NCI-H2196 treated with DMSO at 0.1 percent for 48 hours (cell line): ENCODE measurements around the gene PLD5.

ENCODE experiments used
- DNase-seq: peaks from one replicate; lab custom pipeline; 2025; ENCODE audit not compliant: unreplicated experiment; lab: John Stamatoyannopoulos, UW

PLD5 gene

DNA sequence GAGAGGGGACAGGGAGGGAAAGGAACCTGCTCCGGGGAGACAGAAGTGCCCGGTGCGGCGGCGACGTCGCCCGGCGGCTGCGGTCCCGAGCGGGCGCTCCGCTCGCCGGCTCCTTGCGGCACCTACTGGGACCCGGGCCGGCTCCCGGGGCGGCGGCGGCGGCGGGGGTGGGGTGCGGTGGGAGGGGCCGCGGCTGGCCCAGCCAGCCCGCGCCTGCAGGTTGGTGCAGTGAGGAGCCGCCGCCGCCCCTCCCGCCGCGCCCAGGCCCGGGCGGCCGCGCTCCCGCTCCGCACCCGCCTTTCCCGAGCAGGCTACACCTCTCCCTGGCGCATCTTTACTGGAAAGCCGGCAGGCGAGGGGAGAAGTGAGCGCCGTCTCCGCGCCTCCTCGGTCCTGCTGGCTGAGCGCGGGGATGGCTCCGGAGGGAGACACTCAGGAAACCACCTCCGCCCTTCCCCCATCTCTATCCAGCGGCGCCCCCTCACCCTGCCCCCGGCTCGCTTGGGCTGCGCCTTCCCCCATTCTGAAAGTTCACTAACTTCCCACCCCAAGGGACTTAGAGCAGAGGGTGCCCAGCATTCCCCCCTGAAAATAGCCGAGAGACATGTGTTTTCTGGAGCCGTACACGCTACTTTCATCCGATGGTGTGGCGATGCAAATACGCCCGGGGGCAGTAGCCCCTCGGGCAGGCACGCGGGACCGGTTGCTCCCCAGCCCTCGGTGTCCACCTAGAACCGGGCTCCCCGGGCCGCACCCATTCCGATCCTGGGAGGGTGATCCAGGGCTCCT lies at the start of gene PLD5:
TSS of gene PLD5 (minus strand) at position 127 of the 789 bp plus-strand sequence.
- DNase-seq = no peak

DNA sequence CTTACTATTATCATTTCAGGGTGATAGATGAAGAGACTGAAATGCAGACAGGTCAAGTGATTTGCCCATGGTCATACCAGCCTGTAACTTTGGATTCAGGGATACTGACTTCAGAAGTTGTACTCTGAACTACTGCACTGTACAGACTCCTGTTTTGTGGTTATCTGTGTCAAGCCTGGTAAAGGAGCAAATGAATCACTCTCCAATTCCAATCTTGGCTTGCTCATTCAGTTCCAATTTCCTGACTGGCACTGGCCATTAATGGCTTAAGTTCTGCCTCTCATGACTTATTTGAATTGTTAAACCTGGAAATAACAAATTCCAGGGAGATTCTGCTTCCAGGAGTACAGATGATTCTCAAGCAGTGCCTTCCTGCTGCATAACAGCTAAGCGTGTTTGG lies 45.4 kb upstream of the PLD5 start:
- DNase-seq = no peak

DNA sequence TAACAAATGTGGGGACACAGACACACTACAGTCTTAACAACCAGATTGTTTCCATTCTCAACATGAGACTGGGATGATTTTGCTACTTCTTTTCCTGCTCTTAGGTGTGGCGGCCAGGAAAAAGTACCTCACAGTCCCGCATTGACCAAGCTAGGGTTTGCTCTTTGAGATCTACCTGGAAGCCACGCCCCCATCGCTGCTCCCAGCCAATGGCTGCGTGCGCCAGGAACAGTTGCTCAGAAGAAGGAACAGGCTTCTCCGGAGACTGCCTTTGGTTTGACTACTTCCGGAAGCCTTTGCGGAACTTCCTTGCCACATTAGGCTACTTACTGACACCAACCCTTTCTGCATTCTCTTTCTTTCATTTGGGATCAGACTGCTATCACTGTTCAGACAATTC lies 44.2 kb upstream of the PLD5 start:
- DNase-seq = no peak

DNA sequence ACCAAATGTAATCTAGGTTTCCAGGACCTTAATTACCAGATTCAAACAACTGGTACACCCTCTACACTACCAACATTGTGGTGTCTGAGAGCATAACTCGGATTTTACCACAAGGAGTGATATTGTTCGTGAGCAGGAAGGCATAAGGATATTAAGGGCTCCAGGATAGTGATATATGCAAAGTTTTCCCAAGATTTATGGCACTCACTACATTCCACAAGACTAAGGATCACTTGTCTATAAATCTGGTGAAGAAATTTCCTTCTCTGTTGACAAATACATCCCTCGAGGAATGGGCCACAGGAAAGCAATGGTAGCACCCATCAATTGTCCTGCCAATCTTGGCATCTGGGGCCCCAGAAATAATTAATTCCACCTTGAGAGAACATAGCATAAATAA lies 43.1 kb upstream of the PLD5 start:
- no peak for DNase-seq

DNA sequence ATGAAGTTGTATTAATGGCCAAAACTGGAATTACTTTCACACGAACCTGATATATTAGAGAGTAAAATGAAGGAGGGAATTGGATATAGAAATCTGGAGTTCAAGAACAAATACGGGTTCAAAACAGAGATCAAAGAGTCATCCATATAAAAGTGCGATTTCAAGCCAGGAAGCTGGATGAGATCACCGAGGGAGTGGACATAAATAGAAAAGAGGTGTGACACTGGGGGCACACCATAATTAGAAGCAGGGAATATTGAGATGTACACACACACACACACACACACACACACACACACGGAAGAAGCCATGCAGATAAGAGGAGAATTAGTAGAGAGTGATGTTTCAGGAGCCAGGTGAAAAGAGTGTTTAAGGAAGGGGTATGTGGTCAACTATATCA lies 32.3 kb upstream of the PLD5 start:
- DNase-seq = no peak

DNA sequence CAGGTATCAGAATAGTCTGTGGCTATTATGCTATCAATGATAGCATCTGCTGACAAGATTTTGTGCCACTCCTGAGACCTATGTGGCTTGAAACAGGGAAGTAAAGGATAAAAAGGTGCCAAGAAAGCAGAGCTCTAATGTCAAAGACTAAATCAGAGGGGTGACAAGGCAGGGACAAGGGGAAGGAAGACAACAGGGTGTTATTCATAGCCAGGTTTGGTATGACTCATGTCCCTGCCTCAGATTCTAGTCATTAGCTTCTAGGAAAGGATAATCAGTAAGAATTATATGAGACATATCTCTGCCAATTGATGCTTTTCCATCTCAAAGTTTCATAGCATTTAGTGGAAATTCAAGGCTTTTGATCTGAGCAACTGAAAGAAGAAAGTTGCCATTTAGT lies 31.8 kb upstream of the PLD5 start:
- DNase-seq = no peak

DNA sequence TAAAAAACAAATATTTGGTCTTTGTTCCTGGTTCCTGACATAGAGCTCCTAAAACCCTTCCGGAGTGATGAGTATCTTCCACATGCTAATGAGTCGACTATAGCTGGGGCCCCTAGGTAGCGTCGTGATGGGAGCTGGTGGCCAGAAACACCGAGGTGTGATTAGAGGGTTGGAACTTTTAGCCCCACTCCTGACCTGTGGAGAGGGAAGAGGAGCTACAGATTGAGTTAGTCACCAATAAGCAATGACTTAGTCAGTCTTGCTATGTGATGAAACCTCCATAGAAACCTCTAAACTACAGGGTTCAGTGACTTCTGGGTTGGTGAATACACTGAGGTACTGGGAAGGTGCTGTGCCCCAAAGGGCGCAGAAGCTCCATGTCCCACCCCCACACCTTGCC lies 30.1 kb upstream of the PLD5 start:
- no peak for DNase-seq

DNA sequence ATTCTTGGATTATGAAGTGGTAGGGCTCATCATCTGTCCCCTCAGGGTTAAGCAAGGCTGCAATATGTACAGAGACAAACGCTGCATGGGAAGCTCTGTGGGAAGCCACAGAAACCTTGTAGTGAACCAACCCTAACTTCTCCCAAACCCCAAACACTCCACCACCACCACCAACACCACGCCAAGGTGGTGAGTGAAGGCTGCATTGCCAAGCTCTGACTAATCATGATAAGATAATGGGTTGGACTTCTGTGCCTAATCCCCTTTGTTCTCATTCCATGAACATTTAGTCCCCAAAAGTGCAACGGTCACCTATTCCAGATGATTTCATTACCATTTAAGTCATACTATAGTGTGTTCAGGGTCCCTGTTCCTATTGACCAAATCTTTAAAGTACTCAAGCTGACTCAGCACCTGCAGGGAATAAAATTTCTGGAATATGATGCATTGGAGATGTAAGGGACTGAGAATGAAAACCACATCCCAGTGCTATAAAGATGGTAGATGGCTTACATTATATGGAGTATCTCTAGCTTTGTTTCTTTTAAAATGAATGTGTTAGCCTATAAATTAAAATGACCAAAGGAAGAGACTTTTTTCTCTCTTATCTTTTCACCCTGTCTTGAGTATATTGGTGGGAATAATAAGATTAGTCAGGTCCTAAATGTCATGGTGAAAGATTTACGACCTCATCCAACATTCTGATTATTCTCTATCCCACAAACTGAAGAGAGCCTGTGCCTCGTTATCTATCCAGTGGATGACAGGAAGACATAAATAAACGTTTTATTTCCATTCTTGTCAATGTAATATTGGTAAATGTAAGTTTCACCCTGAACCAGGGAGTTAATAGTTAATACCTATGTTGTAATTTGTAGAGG lies 22.6 kb upstream of the PLD5 start:
- DNase-seq = no peak

DNA sequence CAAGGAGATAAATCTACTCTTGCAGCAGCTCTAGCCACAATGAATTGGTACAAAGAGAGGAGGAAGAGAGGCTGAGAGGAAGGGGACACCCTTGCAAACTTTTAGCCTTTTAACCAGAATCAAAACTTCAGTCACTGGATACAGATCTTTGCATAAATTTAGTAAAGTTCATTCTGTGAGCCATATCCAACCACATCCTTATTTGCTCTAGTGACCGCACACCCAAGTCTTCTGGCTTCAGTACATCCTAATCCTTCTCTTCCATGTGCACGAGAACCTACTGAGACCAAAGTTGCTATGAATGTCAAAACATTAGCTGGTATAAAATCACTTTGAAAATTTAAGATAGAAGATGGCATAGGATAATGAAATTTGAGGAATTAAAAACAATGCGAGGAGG lies 21.9 kb upstream of the PLD5 start:
- no peak for DNase-seq

DNA sequence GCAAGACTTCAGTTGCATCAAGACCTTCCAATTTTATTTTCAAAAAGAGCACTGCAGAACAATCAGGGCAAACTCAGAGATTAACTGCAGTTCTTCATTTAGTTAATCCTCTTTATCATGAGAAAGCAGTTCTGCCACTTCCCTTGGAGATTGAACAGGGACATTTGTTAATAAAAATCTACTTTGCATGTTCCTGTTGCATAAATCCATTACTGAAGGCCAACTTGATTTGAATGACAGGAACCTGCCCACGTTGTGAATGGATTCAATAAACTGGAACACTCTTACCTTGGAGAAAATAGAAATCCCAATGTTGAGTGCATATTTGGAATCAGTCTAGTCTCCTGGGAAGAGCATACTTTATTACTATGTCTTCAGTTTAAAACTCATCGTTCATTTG lies 19.6 kb upstream of the PLD5 start:
- DNase-seq = no peak

DNA sequence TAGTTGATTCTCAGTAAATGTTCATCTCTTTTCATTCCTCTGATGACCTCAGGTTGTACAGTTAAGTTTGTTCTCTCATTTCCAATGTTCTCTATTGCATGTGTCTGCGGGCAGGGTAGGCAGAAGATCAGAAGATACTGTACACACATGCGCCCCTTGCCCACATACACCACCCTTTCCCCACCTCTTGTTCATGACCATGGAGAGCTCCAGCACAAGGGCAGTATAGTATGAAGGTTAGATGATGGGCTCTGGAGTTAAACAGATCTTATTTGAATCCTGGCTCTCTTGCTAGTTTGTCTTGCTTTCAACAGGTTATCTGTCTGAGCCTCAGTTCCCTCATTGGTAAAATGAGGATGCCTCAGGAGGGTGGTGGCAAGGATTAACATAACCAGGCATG lies 17.8 kb upstream of the PLD5 start:
- no peak for DNase-seq

DNA sequence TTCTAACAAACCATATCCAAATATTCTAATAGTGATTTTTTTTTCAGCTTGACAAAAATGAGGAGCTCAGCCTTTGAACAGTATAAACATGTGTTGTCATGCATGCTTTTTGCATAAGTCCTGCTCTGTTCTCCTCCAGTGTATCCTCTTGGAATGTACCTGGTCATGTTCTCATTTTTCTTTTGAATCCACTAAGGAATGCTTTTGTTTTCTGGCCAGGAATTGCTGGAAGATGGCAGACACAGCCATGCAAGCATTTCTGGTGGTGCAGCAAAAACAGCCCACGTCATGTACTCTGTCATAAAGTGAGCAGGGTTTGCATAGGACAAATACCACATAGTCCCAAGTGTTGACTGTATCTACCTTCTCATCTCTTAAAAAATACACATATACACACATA lies 11.5 kb upstream of the PLD5 start:
- DNase-seq = no peak

DNA sequence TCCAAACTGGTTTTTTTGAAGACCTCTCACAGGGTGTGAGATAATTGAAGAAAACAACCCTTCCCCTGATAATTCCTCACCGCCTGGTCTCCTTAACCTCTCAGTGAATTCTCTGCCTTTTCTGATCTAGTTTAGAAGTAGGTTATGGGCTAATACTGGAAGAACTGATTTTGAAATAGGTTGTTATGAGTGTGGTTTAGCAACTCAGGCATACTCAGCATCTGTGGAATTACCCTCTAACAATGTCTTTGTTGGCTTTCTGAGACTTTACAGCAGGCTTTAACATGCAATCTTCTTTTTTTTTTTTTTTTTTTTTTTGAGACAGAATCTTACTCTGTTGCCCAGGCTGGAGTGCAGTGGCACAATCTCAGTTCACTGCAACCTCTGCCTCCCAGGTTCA lies 10.3 kb upstream of the PLD5 start:
- no peak for DNase-seq

DNA sequence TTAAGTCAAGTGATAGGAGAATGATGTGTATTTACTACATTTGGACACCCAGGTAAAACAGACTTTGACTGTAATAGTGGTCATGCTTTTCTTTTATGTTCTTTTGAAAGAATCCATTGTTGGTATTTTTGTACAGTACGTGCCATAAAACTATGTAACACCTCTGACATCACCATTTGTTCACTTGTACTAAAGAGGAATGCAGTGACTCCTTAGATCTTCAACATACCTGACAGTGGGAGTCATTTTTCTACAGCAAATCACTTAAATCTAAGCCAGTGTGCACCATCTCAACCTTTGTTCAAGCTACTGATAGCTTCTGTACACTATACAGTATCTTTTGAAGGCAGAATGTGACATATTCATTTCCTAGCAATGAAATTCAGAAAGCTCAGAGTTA lies 6.3 kb upstream of the PLD5 start:
- no peak for DNase-seq

DNA sequence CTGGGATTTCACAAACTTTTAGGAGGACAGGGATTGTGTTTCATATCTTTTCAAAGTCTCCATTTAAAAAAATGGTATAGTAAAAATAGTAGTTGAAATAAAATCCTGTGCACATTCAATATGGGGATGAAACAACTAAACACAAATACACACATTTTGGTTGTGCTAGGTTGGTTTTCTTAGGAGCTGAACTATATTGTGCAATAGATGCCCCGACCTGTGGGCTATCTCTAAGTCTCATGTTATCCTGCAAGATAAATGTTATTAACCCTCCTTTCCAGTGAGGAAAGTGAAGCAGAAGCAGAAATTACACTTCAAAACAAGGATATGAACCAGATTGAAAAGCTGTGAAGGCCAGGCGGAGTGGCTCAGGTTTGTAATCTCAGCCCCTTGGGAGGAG lies 1.3 kb upstream of the PLD5 start:
- DNase-seq = no peak

DNA sequence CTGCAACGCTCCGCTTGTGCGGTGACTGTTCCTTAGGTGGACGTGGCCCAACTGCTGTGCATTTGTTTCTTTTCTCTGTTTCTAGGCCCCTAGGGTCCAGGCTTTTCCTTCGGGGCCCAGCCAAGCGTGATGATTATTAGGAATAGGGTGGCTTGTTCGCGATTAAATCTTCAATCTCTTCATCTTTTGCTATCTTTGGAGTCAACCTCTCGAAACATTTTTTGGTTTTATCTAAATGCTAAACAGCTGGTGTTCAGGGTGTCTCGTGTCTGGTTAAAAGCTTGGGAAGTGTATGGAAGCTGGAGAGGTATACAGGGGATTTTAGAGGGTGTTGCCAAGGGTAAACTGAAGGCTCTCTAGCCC lies 844 bp upstream of the PLD5 start:
- no peak for DNase-seq

DNA sequence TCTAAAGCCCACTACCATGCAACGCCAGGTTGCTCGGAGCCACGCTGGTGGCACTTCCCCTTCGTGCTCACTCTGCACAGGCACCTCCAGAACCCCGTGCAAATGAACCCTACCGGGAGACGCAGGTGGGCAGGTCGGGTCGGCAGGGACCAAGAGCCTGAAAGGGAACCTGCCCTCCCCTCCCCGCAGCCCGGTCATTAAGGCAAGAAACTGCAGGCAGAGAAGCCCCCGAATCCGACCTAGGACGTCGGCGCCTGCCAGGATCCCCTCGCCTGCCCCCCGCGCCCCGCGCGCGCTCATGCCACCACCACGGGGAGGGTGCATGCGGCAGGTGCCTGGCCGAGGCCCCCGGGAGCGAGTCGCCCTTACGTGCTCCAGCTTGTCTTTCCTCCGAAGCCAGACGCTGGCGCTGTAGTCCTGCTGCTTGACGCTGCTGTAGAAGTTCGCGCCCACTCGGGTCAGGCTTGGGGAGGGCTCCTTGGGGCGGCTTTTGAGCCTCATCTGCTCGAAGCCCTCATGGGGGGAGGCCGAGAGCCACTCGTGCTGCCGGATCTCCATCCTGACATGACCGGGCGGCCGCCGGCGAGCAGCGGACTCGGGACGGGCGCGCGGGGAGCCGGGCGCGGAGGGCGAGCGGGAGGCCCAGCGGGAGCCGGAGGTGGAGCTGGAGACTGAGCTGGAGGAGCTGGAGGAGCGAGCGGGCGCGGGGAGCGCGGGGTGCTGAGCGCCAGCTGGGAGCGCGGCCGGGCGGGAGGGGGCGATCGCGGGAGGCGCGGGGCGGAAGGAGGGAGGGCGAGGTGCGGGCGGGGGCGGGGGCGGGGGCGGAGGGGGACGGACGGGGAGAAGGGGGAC lies 552 bp downstream of the PLD5 start:
- no peak for DNase-seq

DNA sequence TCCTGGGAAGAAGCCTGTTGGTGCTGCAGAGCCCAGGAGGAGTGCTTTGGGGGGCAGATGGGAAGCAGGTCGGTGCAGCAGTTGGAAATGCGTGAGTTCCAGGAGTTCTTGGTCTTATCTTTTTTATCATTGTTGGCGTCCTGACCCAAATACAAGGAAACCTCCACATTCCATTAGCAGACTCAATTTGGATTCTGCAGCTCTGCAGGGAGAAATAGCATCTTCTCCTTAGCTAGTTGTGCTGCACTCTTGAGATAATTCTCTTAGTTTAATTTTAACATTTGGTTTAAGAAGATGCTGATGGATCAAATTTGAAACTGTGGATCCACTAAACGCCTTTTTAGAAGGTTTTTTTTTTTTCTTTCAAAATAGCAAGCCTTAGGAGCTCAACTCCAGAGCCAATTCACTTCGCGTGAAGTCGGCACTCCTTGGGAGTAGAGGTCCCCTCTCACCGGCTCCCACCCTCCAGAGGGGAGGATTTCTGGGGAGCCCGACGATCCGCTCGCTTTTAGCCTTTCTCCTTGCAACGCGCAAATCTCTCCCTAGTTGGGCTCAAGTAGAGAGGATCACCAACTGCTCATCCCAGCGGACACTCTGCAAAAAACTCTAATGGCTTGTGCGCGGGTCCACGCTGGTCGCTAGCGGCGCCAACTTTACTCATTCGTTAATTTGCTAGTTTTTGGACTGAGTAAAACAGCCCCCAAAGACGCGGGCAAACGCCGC lies 1.3 kb downstream of the PLD5 start:
- DNase-seq = no peak

DNA sequence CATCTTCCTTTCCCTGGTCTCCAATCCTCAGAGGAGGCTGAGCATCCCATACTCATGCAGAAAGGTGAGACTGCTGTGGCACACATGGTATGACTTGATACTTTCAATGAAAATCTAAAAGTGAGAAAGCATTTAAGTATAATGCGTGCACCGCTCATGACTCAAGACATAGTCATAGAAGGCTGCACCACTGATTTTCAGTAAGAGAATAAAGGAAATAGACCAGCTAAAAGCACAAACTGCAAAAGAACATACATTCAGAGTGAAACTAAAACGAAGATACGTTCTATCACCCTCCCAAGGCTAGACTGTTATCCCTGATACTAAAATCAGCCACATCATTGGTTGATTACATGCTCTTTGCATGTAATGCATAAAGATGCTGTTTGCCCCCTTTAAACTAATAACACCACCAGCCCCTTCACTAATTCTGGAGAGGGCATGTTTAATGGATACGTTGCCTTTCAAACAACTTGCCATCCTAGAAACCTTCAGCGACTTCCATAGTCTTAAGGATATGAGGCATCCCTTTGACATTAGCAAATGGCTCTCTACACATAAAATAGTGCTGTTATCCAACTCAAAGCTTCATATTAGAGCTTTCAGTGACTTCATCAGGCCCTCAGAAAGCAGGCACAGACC lies 2.1 kb downstream of the PLD5 start:
- no peak for DNase-seq

DNA sequence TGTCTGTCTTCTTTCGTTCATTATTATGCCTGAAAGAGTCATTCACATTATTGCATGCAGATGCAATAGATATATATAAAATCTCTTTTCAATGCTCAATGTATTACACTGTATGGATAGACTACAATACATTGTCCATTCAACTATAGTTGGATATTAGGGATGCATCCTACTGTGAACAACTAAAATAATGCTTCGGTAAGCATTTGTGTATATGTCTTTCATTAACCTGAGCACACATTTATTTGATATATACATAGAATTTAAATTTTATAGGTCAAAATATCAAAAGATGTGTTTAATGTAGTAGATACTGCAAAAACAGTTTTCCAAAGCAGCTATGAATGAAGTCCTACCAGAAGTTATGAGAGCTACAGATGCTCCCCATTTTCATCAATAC lies 8.9 kb downstream of the PLD5 start:
- no peak for DNase-seq

DNA sequence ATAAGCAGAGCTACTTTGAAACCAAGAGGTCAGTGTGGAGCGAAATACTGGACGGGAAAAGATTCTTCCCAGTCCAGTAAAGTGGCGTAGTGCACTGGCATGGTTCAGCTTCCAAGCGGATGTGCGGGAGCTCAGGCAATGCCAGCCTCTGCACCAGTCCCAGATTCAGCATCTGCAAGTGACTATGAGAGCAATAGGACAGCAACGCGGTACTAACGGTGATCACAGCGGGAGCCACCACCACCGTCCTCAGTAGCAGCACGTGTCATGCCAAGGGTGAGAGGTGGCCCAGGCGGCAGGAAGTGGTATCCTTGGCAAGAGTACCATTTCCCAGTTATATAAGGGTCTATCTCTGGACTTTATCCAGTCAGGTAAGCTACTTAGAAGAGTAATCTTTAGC lies 17.8 kb downstream of the PLD5 start:
- DNase-seq = no peak
